ENCODE measurements around the gene MPEG1.

MPEG1 gene

DNA sequence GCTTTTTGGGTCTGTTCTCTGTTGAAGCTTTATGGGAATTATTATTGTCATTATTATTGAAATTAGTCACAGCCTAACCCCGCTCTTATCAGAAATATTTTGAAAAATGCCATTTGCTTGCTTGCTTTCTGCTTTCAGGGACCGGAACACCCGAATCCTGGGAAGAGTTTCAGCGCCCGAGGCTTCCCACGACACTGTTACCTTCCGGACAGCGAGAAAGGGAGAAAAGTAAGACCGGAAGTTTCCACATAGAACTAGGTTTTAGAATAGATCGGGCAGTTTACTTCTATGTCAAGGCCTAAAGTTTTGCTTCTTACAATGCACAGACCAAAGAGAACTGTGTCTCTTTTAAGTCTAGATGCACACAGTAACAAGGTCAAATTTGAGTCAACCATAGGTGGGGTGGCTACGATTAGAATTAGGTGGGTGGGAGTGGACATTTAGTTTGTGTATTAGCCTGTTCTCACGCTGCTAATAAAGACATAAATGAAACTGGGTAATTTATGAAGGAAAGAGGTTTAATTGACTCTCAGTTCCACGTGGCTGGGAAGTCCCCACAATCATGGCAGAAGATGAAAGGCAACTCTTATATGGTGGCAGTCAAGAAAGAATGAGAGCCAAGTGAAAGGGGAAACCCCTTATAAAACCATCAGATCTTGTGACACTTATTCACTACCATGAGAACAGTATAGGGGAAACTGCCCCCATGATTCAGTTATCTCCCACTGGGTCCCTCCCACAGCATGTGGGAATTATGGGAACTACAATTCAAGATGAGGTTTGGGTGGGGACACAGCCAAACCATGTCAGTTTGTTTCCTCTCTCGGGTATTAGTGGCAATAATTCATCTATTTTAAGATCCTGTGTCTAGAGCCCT is 12.9 kb downstream of the MPEG1 start:
- no peak overlapping the region for H3K4me3 ChIP-seq (ENCODE audit: low read depth, low read length)
- TF ChIP-seq MYC (IDR thresholded peaks at IDR 0.05; ENCODE audit: low read depth, low read length) (no peak), CTCF (IDR thresholded peaks at IDR 0.05; ENCODE audit: low read depth, low read length) (no peak), POLR2A (IDR thresholded peaks at IDR 0.05; ENCODE audit: extremely low read depth, insufficient read length) (no peak)
- TF ChIP-seq, protein P1, sequence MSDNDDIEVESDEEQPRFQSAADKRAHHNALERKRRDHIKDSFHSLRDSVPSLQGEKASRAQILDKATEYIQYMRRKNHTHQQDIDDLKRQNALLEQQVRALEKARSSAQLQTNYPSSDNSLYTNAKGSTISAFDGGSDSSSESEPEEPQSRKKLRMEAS (IDR thresholded peaks at IDR 0.05; ENCODE audit: low read depth, low read length), result no peak
- no peak for DNase-seq (ENCODE audit: low read depth)

- H3K4me3 ChIP-seq (ENCODE audit: low read depth, low read length), result no peak overlapping the region
- DNase-seq (ENCODE audit: low read depth), result no peak
- TF ChIP-seq CTCF (IDR thresholded peaks at IDR 0.05; ENCODE audit: low read depth, low read length) (no peak), POLR2A (IDR thresholded peaks at IDR 0.05; ENCODE audit: extremely low read depth, insufficient read length) (no peak), MYC (IDR thresholded peaks at IDR 0.05; ENCODE audit: low read depth, low read length) (no peak)
- TF ChIP-seq, protein P1 (IDR thresholded peaks at IDR 0.05; ENCODE audit: low read depth, low read length), result no peak
These were observed 14.0 kb downstream of the MPEG1 start for GRCh38 chr11:59198726-59199125.

DNA sequence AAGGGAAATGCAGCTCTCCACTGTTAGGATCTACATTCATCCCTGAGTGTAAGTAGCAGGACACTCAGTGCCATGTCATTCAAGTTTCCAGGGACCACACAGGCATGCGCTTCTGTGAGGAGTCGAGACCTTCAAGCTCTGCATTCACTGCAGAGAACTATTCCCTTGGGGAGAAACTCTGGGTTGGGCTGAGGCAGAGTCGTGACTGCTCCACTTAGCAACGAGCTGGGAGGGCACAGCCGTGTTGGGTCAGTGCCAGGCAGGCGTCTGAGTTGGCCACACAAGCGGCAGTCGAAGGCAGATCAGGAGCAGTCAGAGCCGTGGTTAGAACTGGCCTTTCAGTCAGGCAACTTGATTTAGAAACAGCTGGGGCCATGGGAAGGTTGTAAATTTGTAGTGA is 14.7 kb downstream of the MPEG1 start:
- TF ChIP-seq MYC (IDR thresholded peaks at IDR 0.05; ENCODE audit: low read depth, low read length), result no peak
- TF ChIP-seq, protein P1 (IDR thresholded peaks at IDR 0.05; ENCODE audit: low read depth, low read length), result no peak
- TF ChIP-seq POLR2A (IDR thresholded peaks at IDR 0.05; ENCODE audit: extremely low read depth, insufficient read length), result no peak
- TF ChIP-seq CTCF (IDR thresholded peaks at IDR 0.05; ENCODE audit: low read depth, low read length), result no peak
- no peak for DNase-seq (ENCODE audit: low read depth)
- no peak overlapping the region for H3K4me3 ChIP-seq (ENCODE audit: low read depth, low read length)

DNA sequence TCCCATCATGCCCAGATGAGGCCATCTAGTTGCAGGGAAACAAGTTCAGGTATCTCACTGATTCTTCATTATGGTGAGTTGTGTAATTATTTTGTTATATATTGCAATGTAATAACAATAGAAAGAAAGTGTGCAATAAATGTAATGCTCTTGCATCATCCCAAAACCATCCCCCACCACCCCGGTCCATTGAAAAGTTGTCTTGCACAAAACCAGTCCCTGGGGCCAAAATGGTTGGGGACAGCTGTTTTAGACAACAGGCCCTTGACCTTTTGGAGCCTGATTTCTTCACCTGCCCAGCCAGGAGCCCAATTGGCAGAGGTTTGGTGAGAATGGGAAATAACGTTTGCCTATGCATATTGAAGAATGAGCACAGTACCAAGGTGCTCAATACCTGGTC is 15.9 kb downstream of the MPEG1 start:
- H3K4me3 ChIP-seq (ENCODE audit: low read depth, low read length), result no peak overlapping the region
- DNase-seq (ENCODE audit: low read depth), result no peak
- TF ChIP-seq POLR2A (IDR thresholded peaks at IDR 0.05; ENCODE audit: extremely low read depth, insufficient read length) (no peak), MYC (IDR thresholded peaks at IDR 0.05; ENCODE audit: low read depth, low read length) (no peak), CTCF (IDR thresholded peaks at IDR 0.05; ENCODE audit: low read depth, low read length) (no peak)
- TF ChIP-seq, protein P1 (IDR thresholded peaks at IDR 0.05; ENCODE audit: low read depth, low read length), result no peak

GRCh38 chr11:59195586-59195985 is 17.1 kb downstream of the MPEG1 start:
- H3K4me3 ChIP-seq (ENCODE audit: low read depth, low read length), result no peak overlapping the region
- TF ChIP-seq, protein P1 (IDR thresholded peaks at IDR 0.05; ENCODE audit: low read depth, low read length), result no peak
- TF ChIP-seq POLR2A (IDR thresholded peaks at IDR 0.05; ENCODE audit: extremely low read depth, insufficient read length) (no peak), CTCF (IDR thresholded peaks at IDR 0.05; ENCODE audit: low read depth, low read length) (no peak), MYC (IDR thresholded peaks at IDR 0.05; ENCODE audit: low read depth, low read length) (no peak)
- no peak for DNase-seq (ENCODE audit: low read depth)
